Fibroblast of lung (primary cell): ENCODE results near the gene EYS. TPM values are rescaled to one million over a fixed set of nuclear protein-coding genes. Genes with fewer than 3 reads are reported as not detected.

Source experiments
- DNase-seq, 2 donors: peaks; one replicate each; pipeline versions ENCODE4 v3.0.0 to v3.0.0-alpha.2; 2010; ENCODE audit warnings: low read depth in 2 of 2
- H2AFZ ChIP-seq: 2 replicates; pipeline ENCODE4 v1.5.1; 2012; ENCODE audit warnings: low read length, control low read depth, inconsistent platforms
- H3K27ac ChIP-seq: 2 replicates; pipeline ENCODE4 v1.5.1; 2011; ENCODE audit warnings: low read length, control low read depth; ENCODE audit not compliant: insufficient read depth
- H3K27me3 ChIP-seq: 2 replicates; pipeline ENCODE4 v1.5.1; 2011; ENCODE audit warnings: mild to moderate bottlenecking, low read length; ENCODE audit not compliant: control insufficient read depth, insufficient read depth
- H3K36me3 ChIP-seq: 2 replicates; pipeline ENCODE4 v1.5.1; 2011; ENCODE audit warnings: low read length; ENCODE audit not compliant: control insufficient read depth, insufficient read depth
- H3K4me1 ChIP-seq: 2 replicates; pipeline ENCODE4 v1.5.1; 2011; ENCODE audit warnings: low read length; ENCODE audit not compliant: control insufficient read depth, insufficient read depth; ENCODE audit errors: extremely low read depth
- H3K4me2 ChIP-seq: 2 replicates; pipeline ENCODE4 v1.5.1; 2011; ENCODE audit warnings: low read length, control low read depth; ENCODE audit not compliant: insufficient read depth; ENCODE audit errors: extremely low read depth
- H3K4me3 ChIP-seq, 4 experiments: fragments of 200-600 bp in 1 of 4; sonication (generic) in 1 of 4; replicated peaks in 1 of 4; 2 replicates each; pipeline ENCODE4 v1.5.1; 2011 to 2016; ENCODE audit warnings: low read length in 4 of 4, low read depth in 3 of 4, mild to moderate bottlenecking in 3 of 4, control low read depth in 2 of 4, inconsistent platforms in 1 of 4, mixed read lengths in 1 of 4; ENCODE audit not compliant: insufficient read depth in 1 of 4; ENCODE audit errors: control extremely low read depth in 1 of 4
- H3K79me2 ChIP-seq: 2 replicates; pipeline ENCODE4 v1.5.1; 2012; ENCODE audit warnings: mild to moderate bottlenecking, low read length, inconsistent platforms; ENCODE audit not compliant: control insufficient read depth, insufficient read depth
- H3K9ac ChIP-seq: 2 replicates; pipeline ENCODE4 v1.5.1; 2011; ENCODE audit warnings: mild to moderate bottlenecking, low read length, control low read depth; ENCODE audit not compliant: insufficient read depth
- H3K9me3 ChIP-seq: 2 replicates; pipeline ENCODE4 v1.5.1; 2012; ENCODE audit warnings: low read depth, low read length; ENCODE audit not compliant: control insufficient read depth, insufficient read depth
- H4K20me1 ChIP-seq: 2 replicates; pipeline ENCODE4 v1.5.1; 2011; ENCODE audit warnings: low read length; ENCODE audit not compliant: control insufficient read depth, insufficient read depth; ENCODE audit errors: extremely low read depth
- EZH2 ChIP-seq: IDR thresholded peaks from 2 replicates; pipeline ENCODE4 v1.5.1; 2012; ENCODE audit warnings: low read length, control low read depth, mild to moderate bottlenecking; ENCODE audit errors: missing control alignments
- polyA plus RNA-seq, 2 donors: library from polyadenylated mRNA; depleted of rRNA in 1 of 2; stranded (reverse) in 1 of 2; unstranded in 1 of 2; fragments of >200 nt; gene quantifications; 2 replicates each; pipeline ENCODE4 v1.2.1, GENCODE V29; 2011 to 2012; ENCODE audit warnings: missing spikeins in 1 of 2
- total RNA-seq: library from RNA; depleted of rRNA; stranded (reverse); fragments of >200 nt; gene quantifications from 2 replicates; pipeline ENCODE4 v1.2.1, GENCODE V29; 2014
- TF ChIP-seq, protein P1 (sequence below), 2 donors: IDR thresholded peaks in 1 of 2; conservative IDR thresholded peaks in 1 of 2; 1 replicate in 1 of 2; 2 replicates in 1 of 2; pipeline ENCODE4 v1.5.1; 2011 to 2012; ENCODE audit warnings: low read length in 2 of 2, control low read depth in 1 of 2, inconsistent platforms in 1 of 2, low read depth in 1 of 2, mild to moderate bottlenecking in 1 of 2

The EYS gene
- total and polyA plus RNA-seq, 2 donors (not counting 1 experiment from before 2014, with no cell fraction given), result under 0.01 TPM; not detected in 1

DNA sequence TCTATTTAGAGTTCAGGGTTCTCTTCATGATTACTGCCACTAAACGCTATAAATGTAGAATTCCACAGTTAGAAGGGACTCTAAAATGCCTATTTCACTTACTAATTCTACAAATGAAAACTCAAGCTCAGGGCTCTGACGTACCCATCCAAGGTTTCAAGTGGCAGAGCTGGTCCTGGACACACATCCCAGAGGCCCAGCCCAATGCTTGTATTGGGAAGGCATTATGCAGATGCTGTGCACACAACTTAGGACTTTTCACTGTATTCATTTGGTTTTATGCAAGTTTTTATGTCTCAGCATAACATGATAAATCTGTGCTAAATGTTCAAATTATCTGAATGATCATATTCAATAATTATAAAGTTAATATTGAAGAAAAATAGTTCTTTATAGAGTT is 1761.0 kb downstream of the EYS start:
- DNase-seq, result no peak
- H3K27me3 ChIP-seq, result no peaks in the 10 kb centered on the region
- no peak overlapping the region for H2AFZ ChIP-seq
- H4K20me1 ChIP-seq, result no peaks in the 10 kb centered on the region
- TF ChIP-seq, protein P1, sequence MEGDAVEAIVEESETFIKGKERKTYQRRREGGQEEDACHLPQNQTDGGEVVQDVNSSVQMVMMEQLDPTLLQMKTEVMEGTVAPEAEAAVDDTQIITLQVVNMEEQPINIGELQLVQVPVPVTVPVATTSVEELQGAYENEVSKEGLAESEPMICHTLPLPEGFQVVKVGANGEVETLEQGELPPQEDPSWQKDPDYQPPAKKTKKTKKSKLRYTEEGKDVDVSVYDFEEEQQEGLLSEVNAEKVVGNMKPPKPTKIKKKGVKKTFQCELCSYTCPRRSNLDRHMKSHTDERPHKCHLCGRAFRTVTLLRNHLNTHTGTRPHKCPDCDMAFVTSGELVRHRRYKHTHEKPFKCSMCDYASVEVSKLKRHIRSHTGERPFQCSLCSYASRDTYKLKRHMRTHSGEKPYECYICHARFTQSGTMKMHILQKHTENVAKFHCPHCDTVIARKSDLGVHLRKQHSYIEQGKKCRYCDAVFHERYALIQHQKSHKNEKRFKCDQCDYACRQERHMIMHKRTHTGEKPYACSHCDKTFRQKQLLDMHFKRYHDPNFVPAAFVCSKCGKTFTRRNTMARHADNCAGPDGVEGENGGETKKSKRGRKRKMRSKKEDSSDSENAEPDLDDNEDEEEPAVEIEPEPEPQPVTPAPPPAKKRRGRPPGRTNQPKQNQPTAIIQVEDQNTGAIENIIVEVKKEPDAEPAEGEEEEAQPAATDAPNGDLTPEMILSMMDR (conservative IDR thresholded peaks at IDR 0.05 in 1 of 2, IDR thresholded peaks at IDR 0.05 in 1 of 2; ENCODE audit: low read depth in 1 of 2, low read length in 2 of 2), result no peak
- TF ChIP-seq EZH2, result no peak
- no peaks in the 10 kb centered on the region for H3K9me3 ChIP-seq
- H3K9ac ChIP-seq, result no peak overlapping the region
- no peaks in the 10 kb centered on the region for H3K79me2 ChIP-seq
- H3K4me1 ChIP-seq, result no peaks in the 10 kb centered on the region
- no peak overlapping the region for H3K4me2 ChIP-seq
- H3K36me3 ChIP-seq, result no peaks in the 10 kb centered on the region
- H3K4me3 ChIP-seq, result no peak overlapping the region
- H3K27ac ChIP-seq, result no peak overlapping the region

DNA sequence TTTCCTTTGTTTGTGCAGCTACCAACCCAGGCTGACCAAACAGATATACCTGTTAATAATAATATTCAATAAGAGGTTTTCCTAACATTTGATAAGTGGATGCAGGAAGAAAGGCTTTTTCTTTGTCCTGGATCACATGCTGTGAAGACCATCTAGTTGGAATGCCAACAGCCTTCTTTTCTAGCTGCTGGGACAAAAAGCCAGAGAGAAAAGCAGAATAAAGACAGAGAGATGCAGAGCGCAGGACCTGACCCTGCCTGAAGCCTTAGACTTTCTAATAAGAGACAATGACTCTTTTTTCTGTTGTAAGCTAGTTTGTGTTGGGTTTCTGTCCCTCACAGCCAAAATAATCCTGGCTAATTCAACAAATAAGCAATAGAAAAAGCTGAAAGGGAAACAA is 1763.2 kb downstream of the EYS start:
- Histone ChIP-seq H3K4me3 (no peak overlapping the region), H3K79me2 (no peaks in the 10 kb centered on the region), H3K9me3 (no peaks in the 10 kb centered on the region), H4K20me1 (no peaks in the 10 kb centered on the region), H3K9ac (no peak overlapping the region), H3K27me3 (no peaks in the 10 kb centered on the region), H2AFZ (no peak overlapping the region), H3K27ac (no peak overlapping the region), H3K36me3 (no peaks in the 10 kb centered on the region), H3K4me2 (no peak overlapping the region), H3K4me1 (no peaks in the 10 kb centered on the region)
- no peak for TF ChIP-seq EZH2
- TF ChIP-seq, protein P1 (conservative IDR thresholded peaks at IDR 0.05 in 1 of 2, IDR thresholded peaks at IDR 0.05 in 1 of 2; ENCODE audit: low read depth in 1 of 2, low read length in 2 of 2), result no peak
- no peak for DNase-seq

DNA sequence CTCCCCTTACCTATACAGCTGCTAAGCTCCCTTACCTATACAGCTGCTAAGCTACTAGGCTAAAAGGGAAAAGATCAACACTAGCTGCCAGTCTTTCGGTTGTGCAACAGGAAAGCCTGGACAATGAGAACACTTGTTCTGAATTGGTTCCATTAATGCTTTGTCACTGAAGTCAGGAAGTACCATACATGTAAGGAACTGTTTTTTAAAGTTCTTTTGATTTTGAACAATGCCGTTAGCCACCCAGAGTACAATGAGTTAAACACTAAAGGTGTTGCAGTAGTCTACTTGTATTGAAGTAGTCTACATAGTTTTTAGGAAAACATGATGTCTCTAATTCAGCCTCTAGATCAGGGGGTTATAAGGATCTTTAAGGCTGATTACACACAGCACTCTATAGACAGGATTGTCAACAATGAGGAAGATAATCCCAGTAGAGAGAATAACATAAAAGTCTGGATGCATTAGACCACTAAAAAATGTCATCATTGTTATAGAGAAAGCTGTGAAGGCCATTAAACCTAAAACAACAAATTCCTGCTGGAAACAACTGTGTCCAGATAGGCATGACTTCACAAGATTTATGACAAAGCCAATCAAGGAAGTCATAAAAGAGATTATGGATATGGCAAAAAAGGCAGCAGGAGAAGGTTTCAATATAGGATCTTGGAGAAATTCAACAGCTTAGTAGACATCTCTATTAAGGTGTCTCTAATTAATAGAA is 1765.1 kb downstream of the EYS start:
- TF ChIP-seq EZH2, result no peak
- TF ChIP-seq, protein P1 (conservative IDR thresholded peaks at IDR 0.05 in 1 of 2, IDR thresholded peaks at IDR 0.05 in 1 of 2; ENCODE audit: low read depth in 1 of 2, low read length in 2 of 2), result no peak
- no peak overlapping the region for H3K27ac ChIP-seq
- H4K20me1 ChIP-seq, result no peaks in the 10 kb centered on the region
- H3K79me2 ChIP-seq, result no peaks in the 10 kb centered on the region
- H3K9me3 ChIP-seq, result no peaks in the 10 kb centered on the region
- no peak overlapping the region for H2AFZ ChIP-seq
- no peaks in the 10 kb centered on the region for H3K4me1 ChIP-seq
- no peaks in the 10 kb centered on the region for H3K27me3 ChIP-seq
- no peak overlapping the region for H3K9ac ChIP-seq
- no peak for DNase-seq
- no peaks in the 10 kb centered on the region for H3K36me3 ChIP-seq
- H3K4me3 ChIP-seq, result no peak overlapping the region
- no peak overlapping the region for H3K4me2 ChIP-seq
